ENCODE measurements around the gene PDHA1.

- no peak for TF ChIP-seq POLR2A (IDR thresholded peaks at IDR 0.05)
- TF ChIP-seq, protein P1, sequence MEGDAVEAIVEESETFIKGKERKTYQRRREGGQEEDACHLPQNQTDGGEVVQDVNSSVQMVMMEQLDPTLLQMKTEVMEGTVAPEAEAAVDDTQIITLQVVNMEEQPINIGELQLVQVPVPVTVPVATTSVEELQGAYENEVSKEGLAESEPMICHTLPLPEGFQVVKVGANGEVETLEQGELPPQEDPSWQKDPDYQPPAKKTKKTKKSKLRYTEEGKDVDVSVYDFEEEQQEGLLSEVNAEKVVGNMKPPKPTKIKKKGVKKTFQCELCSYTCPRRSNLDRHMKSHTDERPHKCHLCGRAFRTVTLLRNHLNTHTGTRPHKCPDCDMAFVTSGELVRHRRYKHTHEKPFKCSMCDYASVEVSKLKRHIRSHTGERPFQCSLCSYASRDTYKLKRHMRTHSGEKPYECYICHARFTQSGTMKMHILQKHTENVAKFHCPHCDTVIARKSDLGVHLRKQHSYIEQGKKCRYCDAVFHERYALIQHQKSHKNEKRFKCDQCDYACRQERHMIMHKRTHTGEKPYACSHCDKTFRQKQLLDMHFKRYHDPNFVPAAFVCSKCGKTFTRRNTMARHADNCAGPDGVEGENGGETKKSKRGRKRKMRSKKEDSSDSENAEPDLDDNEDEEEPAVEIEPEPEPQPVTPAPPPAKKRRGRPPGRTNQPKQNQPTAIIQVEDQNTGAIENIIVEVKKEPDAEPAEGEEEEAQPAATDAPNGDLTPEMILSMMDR (IDR thresholded peaks at IDR 0.05), result no peak
Measured at GRCh38 chrX:19354625-19355024, 10.9 kb downstream of the PDHA1 start.

Measured in adrenal gland (tissue), 5 donors.